Inferior parietal cortex (tissue), 1 donor: Measurements from ENCODE around the gene PLAAT2.
"Not testable (repeated sequence)": the region's sequence is repeated elsewhere in the genome, so short reads cannot be mapped to it uniquely, and the experiment has no call there.

Experiments used
- DNase-seq: peaks from one replicate; pipeline ENCODE4 v3.0.0-alpha.2; 2016; ENCODE audit errors: extremely low spot score

The PLAAT2 gene

DNA sequence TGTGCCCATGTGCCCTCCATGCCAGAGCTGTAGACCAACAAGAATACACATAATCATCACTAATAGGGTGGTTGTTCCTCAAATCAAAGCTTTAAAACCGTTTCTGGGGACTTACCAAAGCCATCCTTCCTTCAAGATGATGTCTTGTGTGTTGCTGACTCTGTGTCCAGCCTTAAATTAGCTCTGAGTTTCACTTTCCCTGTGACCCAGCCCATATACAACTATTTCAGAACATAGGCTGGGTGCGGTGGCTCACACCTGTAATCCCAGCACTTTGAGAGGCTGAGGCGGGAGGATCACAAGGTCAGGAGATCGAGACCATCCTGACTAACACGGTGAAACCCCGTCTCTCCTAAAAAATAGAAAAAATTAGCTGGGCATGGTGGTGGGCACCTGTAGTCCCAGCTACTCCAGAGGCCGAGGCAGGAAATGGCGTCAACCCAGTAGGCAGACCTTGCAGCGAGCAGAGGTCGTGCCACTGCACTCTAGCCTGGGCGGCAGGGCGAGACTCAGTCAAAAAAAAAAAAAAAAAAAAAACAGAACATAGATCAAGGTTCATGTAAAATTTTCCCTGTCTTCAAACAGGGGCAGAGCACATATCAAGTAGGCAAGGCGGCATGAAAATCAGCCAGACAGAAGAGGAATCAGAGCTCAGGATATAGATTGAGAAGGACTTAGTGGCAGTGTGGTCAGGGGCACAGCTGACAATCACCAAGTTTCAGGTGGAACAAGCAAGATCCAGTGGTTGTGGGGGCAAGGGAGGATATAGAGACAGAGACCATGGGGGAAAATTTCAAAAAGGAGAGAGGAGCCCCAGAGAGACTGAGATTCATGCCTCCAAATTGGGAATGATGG, at the start of gene PLAAT2:
PLAAT2 (minus strand) TSS at position 179 of the 855 bp plus-strand sequence; CDS start at position 124, 55 bp downstream.
- DNase-seq = no peak

DNA sequence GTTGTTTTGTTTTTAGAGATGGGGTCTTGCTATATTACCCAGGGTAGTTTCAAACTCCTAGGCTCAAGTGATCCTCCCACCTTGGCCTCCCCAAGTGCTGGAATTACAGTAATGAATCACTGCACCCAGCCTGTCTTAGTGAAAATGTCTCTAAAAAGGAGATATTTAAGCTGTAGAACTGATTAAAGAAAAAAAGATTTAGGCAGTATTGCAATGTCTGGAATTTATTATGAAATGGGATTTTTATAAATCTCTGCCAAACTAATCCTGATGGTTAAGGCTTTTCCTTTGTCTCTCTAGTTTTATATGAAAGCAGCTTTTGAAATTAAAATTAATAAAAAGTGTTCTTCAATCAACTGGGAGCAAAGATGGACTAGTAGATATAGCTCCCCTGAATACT, 49.0 kb upstream of the PLAAT2 start:
- no peak for DNase-seq

DNA sequence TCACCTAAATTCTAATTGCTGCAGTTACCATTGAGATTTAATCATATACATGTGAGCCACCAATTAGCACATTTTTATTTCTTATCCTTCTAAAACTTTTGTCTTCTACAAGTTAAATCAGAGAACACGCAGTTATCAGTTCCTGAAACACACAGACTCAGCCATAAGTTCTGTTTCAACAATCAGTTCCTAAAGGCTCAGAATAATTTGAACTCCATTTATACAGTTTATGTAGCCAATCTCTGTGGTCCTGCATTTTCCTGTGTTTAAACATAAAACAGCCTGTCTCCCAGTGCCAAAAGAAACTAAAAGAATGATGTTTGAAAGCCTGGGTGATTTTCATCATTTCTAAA, 48.2 kb upstream of the PLAAT2 start:
- DNase-seq = no peak

DNA sequence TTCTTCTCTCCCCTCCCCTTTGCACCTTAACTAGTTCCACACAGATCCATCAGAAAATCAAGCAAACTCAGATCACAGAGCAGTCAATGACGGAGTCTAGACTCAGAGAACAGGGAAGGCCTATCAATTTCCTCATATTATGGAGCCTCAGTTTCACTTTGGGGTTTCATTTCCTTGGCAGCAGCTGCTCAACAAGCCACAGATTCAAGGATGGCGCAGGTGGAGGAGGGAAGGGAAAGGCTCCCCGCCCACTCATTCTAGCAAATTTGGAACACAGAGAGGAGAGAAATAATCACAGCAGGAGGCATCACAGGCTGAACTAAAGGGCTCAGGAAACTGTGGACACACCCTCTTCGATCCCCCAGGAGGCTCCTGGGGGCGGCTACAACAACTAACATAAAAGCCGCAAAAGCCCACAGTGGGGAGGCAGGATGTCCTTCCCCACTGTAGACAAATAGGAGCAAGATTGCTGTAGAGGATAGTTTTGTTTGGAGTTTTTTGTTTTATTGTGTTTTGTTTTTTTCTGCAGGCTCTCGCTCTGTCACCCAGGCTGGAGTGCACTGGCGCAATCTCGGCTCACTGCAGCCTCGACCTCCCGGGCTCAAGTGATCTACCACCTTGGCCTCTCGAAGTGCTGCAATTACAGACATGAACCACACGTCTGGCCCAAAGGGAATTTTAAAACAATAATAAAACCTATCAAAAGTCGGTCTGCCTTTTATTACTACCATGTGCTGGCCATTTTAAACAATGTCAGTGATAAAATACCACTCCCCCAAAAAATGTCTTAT, 47.6 kb upstream of the PLAAT2 start:
- peak; percentile 66 for DNase-seq

DNA sequence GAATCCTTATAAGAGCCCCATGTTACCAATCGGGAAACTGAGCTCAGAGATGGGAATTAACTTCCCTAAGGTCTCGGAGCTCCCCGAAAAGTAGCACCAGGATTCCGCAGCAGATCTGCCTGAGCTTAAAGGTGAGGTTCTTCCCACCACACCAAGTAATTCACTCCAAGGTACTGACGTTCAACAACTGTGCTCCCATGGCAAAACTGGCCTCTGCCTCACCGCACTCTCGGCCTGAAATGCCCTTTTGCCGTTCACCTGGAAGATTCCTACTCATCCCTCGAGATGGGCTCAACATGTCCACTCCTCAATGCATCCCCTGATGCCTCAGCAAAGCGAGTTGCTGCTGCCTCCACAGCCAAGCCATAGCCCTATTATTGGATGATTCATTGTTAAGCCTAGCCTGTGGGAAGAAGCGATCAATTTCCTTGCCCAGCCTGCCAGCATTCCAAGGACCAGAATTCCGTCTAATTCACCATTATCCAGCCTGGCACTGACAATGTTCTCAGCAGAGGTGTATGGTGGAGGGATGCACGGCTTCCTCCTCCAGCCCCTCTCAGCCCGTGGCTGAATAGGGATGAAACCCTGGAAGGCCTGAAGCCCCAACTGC, 46.9 kb upstream of the PLAAT2 start:
- DNase-seq = no peak

DNA sequence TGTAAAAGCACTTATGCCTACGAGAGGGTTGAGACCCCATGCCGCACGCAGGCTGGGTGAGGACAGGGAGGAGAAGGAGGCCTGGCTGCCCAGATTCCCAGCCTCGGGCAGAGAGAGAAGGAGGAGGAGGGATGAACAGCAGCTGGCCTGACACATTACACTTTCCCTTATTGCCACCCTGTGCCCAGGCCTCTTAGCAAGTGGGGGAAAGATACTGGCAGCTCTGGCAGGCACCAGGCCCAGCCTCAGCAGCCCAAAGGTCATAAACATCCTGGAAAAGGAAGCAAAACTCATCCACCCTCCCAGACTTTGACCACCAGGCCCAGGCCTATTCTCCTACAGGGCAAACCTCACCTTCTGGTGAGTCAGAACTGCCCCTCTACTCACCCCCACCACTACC, 46.4 kb upstream of the PLAAT2 start:
- DNase-seq = no peak

DNA sequence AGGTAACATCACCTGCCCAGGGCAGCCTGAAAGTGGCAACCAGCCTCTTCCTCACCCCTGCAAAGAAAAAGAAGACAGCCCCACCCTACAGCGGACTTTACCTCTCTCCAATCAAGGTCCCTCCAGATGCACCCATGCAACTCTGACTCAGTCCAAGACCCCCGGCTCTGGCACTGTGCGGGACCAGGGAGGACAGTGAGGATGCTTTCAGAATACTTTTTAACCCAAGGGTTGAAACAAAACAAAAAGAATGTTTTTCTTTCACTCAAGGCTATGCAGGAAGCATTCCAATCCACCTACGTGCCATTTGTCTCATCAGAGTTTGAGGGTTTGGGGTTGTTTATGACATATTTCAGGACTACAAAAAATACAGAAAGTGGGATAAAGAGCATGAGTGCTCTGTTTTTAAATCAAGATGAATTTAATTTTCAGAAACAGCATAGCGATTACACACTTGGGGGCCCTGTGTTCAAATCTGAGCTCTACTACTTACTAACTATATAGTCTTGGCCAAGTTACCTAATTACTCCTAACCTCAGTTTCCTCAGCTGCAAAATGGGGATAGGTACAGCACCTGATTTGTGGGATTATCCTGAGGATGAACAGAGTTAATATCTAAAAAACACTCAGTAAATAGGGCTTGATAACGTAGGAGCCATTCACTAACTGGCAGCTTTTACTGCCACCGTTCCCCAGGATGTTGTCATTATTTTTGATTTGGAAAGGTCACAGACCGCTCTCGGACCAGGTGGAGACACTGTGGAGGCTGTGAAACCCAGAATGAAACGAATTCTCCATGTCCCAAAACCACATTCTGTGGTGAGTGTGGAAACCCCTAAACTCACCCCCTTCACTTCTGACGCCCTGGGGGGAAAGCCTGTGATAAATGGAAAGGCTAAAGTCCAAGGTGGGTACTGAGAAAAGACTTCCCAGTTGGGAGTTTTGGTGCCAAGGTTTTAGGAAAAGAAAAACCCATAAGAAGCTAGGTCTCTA, 45.5 kb upstream of the PLAAT2 start:
- DNase-seq = no peak

DNA sequence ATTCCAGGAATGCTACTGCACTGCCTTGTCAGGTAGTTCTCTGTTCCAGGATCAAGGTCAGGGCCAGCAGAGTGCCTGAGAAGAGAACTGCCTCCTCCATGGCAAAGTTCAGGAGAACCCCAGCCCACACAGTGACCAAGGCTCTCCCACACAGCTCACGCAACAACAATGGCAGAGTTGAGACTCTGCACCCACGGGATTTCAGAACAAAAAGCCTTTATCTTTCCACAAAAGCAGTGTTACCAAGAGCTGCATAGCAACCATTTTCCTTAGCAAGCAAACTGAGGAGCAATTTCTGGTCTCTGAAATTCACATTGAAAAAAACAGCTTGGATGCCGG, 40.0 kb upstream of the PLAAT2 start:
- peak; percentile 90 for DNase-seq

DNA sequence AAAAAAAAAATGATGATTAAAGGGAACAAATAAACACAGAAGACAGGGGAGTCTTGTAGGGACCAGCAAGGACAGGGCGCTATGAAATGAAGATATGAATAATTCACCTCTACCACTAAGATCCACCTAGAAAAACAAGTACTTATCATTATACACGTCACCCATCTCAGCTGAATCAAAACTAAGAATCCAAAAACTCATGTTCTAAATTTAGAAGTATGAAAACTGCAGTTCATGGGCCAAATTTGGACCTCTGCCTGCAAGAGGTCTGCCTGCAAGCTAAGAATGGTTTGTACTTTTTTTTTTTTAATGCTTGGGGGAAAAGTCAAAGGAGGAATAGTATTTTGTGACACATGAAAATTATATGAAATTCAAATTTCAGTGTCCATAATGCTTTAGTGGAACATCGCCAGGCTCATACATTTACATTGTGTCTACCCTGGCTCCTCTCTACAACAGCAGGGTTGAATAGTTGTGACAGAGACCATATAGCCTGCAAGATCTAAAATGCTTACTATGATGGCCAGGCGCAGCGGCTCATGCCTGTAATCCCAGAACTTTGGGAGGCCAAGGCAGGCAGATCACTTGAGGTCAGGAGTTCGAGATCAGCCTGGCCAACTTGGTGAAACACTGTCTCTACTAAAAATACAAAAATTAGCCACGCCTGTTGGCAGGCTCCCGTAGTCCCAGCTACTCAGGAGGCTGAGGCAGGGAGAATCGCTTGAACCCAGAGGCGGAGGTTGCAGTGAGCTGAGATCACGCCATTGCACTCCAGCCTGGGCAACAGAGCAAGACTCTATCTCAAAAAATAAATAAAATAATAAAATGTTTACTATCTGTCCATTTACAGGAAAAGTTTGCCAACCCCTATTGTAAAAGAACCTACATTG, 39.4 kb upstream of the PLAAT2 start:
- not testable (repeated sequence) for DNase-seq

DNA sequence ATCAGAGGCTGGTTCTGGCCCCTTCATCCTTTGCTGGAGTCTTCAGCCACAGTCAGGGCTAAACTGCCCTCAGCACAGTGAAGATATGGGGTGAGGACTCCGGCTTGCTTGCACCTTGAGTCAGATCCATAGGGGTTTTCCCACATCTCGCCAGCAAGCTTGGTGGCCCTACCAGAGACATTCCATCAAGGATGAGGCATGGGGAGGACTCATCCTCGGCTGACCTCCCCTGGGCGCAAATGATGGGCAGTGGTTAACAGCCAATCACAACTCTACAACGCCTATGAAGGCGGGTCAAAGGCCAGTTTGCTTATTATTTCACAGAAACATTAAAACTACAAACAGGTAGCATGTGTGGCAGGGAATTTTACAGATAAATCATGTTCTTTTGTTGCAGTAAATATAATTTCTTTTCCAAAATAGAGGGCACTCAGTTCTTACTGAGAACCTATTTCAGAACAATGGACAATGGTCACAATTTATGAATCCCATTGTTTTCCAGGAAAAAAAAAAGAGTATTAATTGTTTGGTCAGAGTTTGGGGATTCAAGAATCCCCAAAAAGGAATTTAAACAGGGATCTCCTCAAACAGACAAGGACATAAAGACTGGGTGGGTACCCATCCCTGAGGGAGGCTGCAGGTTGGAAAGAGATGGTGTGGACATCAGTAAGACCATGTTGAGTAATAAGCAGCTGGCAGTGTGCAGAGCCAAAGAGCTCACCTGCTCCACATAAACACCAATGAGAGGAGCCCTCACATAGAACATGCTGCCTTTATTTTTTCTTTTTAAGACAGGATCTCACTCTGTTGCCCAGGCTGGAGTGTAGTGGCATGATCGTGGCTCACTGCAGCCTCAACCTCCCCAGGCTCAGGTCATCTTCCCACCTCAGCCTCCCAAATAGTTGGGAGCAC, 36.3 kb upstream of the PLAAT2 start:
- DNase-seq = peak; percentile 59

DNA sequence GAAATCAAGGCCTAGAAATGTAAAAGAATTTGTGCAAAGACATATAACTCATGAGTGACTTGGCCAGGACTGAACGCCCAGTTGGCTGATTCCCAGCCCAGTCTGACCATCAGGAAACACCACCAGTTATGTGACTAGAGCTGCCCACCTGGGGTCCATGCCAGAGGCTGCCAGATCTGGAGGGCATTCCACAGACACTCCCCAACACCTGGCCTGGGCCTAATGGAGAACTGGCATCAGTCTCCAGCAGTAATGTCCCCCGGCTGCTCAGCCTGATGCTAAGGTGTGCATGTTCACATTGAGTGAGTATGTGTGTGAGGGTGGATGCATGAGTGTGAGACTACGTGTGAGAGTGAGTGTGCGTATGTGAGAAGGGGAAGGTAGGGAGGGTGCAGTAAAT, 35.4 kb upstream of the PLAAT2 start:
- DNase-seq = no peak

DNA sequence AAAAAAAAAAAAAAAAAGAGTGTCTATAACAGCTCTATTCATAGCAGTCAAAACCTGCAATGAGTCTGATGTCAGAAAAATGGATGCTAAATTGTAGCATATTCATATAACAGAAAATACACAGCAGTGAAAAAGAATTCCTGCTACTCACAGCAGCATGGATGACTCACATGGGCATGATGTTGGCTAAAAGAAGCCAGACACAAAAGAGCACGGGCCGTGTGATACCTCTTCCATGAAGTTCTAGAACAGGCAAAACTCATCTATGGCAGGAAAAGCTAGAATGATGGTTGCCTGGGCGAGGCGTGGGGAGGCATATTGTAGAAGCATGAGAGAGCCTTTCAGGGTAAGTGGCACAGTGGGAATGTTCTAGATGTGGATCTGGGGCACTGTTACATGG, 32.1 kb upstream of the PLAAT2 start:
- DNase-seq = no peak

DNA sequence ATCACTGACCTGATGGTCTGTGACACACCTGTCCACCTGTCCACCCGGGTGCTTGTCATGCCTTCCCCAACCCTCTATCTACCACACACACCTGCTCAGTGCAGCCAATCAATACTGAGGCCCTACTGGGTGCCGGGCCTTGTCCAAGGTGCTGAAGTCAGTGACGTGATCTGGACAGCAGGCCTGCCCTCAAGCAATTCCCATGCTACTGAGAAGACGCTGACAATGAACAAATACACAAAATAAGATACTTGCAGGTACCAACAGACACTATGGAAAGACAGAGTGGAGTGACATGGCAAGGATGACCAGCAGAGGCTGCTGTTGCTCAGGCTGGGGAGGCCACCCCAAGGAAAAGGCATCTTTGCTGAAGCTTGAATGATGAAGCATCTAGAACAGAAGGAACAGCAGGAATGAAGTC, 29.8 kb upstream of the PLAAT2 start:
- peak; percentile 66 for DNase-seq

DNA sequence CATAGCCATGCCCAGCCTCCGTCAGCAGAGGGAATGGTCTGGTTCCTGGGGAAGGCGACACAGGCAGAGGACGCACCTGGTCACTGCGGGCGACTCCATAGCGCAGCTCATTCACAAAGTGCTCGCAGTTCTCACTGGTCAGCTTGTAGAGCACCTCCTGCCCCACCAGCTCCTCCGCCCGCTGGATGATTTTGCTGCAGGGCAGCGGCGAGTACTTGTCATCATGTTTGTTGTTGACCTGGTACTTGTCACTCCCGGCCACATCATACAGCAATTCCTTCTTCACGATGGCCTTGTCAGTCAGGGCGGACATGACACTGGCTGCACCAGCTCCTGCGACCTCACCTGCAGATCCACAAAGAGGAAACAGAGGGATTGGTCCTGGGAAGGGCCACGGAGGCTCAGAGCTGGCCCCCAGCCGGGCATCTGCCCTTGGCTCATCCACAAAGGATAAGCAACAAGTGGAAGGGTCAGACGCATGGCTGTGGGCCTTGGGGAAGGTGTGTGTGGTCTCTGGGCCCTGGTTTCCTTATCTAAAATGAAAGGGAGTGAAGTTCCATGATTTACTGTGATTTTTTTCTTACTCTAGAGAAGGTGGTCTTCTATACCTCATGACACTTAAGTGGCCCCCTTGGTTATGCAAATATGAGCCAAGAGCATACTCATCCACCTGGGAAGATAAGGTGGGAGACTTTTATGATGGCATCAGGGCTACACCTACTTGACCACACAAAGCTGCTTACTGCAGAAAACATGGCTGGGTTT, 27.0 kb upstream of the PLAAT2 start:
- DNase-seq = no peak

DNA sequence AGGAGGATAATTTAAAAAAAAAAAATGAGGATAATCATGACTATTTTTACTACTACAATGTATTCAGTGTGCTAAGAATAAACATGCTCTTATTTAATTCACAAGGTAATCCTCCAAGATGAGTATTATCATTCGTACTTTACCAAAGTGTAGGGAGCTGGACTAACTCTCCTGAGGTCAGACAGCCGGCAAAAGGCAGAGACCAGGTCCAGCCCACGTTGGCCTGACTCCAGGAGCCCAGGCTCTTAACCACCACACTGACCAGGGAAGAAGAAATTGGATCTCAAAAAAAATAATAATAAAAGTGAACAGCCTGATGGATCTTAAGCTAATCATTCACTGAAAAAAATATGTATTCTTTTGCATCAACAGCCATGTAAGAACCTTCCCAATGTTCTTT, 25.8 kb upstream of the PLAAT2 start:
- no peak for DNase-seq

DNA sequence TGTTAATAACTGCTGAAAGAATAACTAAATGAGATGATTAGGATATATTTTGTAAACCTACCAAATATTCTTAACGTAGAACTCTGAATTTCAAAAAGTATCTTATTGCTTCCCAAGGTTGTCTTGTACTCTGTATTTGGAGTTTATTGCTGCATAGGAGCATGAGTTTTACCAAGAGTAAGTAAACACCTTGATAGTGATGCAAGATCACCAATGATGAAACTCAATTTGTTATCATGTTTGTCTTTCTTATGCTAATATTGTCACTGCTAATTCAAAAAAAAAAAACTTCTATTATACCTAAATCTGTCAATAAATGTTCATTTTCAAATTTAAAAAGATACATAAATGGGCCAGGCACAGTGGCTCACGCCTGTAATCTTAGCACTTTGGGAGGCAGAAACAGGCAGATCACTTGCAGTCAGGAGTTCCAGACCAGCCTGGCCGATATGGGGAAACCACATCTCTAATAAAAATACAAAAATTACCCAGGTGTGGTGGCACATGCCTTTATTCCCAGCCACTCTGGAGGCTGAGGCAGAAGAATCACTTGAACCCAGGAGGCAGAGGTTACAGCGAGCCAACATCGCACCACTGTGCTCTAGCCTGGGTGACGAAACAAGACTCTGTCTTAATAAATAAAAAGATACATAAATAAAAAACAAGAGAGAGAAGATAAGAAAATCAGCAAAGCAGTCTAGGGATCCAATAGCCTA, 23.4 kb upstream of the PLAAT2 start:
- DNase-seq = no peak

DNA sequence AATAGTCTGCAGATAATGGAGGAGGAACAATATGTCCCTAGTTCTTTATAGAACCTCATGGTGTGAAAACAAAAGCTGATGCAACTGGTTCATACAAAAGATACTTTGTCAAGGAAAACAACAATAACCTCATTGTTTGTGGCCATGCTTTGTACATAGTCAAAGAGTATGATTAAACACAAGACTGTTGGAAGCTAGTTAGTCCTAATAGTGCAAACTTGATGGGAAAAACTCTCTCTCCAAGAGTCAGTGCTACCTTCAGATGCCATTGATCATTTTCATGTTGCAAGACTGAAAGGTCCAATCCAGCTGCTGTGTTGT, 20.1 kb upstream of the PLAAT2 start:
- DNase-seq = peak; percentile 91

DNA sequence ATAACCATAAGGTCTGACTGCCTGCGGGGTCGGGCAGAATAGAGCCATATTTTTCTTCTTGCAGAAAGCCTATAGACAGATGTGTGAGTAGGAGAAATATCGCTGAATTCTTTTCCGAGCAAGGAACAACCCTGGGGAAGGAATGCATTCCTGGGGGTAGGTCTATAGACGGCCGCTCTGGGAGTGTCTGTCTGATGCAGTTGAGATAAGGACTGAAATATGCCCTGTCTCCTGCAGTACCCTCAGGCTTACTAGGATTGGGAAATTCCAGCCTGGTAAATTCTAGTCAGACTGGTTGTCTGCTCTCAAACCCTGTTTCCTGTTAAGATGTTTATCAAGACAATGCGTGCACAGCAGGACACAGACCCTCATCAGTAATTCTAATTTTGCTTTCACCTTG, 18.0 kb upstream of the PLAAT2 start:
- DNase-seq = not testable (repeated sequence)
